GM12873 (cell line): Measurements from ENCODE around the gene ATP11A.

ENCODE experiments used
- TF ChIP-seq, protein P1 (sequence below): IDR thresholded peaks from 2 replicates; pipeline ENCODE4 v1.5.1; 2012; ENCODE audit warnings: low read depth, mild to moderate bottlenecking, moderate library complexity, low read length, control low read depth; ENCODE audit not compliant: insufficient read depth; ENCODE audit errors: missing control alignments

Gene ATP11A

DNA sequence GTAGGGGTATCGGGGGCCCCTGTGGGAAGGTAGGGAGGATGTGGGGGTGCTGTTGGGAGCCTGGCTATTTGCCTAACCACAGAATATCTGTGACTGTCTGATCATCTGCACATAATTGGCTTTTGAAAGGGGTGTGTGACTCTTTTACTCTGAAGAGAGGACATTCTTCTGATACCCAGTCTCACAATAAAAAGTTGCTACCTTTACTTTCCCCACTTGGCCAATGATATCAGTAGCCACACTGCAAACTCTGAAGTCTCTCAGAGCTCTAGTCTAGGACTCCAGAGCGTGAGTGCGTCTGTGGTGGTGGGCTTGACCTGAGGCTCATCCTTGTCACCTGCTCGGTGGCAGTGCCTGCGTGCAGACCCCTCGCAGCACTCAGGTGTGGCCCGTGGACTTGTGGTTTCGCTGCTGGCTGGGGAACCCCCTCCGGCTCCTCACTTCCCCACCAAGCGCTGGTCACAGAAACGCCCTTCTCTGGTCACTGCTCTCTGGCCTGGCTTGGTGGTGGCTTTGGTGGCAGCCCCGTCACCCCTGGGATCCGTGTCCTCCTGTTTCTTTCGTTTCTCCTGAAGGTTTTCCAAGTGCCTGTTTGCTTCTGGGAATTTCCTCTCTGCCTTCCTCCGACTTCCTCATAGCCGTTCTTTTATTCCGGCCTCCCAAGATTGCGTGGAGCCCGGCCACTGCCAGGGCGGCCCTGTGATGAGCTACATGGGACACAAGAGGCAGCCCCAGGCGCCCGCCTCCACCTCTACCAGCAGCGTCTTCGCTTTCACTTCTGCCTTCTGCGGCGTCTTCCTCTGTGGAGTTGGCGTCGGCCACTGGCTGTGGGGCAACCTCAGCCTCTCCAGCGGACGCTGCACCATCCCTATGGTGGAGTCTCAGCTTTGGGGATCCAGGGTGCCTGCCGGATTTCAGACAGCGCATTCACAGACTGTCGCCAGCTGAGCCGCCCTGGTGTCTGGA is 78.0 kb downstream of the ATP11A start:
- TF ChIP-seq, protein P1, sequence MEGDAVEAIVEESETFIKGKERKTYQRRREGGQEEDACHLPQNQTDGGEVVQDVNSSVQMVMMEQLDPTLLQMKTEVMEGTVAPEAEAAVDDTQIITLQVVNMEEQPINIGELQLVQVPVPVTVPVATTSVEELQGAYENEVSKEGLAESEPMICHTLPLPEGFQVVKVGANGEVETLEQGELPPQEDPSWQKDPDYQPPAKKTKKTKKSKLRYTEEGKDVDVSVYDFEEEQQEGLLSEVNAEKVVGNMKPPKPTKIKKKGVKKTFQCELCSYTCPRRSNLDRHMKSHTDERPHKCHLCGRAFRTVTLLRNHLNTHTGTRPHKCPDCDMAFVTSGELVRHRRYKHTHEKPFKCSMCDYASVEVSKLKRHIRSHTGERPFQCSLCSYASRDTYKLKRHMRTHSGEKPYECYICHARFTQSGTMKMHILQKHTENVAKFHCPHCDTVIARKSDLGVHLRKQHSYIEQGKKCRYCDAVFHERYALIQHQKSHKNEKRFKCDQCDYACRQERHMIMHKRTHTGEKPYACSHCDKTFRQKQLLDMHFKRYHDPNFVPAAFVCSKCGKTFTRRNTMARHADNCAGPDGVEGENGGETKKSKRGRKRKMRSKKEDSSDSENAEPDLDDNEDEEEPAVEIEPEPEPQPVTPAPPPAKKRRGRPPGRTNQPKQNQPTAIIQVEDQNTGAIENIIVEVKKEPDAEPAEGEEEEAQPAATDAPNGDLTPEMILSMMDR: no peak

DNA sequence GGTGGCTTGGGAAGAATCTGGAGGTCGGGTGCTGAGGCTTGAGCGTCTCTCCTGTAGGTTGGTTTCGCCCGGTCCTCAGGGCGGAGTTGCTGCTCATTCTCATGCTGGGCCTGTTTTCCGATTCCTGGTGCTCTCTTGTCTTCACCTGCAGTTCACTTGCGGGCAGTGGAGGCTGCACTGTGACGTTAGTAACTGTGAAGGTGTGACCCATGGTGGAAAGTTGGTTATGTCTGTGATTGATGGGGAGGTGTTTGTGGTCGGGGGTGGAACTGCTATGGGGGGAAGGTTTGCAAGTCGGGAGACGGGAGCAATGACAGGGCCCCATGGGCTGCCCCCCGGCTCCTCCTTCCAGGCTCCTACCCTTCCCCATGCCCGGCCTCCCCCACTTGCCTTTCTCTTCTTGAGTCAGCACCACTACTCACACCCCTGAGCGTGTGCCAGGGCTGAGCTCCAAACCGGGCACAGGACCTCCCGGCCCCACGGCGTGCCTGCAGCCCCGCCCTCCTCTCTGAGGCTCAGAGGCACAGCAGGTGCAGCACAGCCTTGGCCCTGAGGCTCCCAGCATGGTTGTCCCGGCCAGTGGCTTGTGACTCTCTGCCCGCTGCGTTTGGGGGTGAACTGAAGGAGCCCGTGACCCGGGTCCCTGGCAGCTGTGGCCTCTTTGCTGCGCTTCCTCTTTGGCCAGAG is 79.1 kb downstream of the ATP11A start:
- TF ChIP-seq, protein P1: no peak

DNA sequence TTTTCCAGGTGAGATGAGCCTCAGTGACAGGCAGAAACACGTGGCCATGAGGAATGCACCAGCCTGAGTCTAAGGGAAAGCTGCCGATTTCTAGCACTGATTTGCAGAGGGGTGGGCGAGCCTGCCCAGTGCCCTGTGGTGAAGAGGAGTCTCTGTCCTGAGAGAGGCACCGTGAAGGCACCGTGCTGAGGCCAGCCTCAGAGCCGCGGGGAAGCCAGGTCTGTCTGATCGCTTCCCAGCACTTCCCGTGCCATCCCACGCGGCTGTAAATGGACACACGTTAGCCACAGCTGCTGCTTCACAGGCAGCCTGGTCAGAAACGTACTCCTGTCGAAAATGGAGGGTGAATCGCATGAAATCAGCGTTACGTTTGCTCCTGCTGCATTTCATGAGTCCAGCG is 79.8 kb downstream of the ATP11A start:
- TF ChIP-seq, protein P1: no peak

DNA sequence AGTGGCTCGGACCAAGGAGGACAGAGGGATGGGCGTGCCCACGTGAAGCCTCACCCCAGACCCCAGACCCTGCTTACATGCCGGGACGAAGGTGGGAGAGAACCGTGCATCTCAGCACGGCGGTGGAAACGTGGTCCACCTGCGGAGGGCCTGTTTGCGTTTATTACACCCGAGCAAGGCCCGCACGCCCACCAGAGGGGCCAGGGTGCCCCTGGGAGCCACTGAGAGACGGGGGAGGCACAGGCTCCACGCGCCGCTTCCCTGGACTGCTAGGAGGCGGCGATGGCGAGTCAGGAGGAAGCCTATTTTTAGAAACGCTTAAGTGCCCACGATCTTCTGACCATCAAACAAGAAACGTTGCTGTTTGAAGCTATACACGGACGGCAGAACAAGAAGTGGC is 80.7 kb downstream of the ATP11A start:
- TF ChIP-seq, protein P1: no peak

DNA sequence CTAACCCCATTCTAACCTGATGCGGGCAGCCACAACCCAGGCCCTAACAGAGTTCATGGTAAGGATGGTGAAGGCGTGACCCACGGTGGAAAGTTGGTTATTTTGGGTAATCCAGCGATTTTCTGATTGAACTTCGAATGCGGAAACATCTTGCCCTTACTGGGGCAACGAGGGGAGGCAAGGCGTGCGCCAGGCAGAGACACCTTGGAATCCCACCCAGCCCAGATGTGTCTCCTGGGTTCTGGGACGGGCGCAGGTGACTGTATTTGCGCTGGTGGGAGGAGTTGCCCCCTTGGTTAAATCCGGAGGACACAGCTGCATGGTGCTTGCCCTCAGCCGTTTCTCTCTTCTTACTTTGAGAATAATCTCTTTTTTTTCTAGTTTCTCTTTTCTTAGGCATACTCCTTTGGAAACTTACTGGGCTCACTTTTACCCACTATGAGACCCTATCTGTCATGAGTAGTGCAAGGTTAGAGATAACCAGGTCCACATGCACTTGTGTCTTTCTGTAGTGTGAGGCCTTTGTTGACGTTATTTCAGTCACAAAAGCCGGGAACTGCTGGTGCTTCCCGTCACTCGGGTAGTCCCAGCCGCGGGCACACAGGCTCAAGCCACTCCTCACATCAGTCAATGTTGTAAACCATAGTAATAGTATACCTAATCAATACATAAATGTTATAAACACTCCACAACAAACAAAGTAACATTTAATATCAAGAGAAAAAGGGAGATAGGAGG is 81.5 kb downstream of the ATP11A start:
- TF ChIP-seq, protein P1: no peak

DNA sequence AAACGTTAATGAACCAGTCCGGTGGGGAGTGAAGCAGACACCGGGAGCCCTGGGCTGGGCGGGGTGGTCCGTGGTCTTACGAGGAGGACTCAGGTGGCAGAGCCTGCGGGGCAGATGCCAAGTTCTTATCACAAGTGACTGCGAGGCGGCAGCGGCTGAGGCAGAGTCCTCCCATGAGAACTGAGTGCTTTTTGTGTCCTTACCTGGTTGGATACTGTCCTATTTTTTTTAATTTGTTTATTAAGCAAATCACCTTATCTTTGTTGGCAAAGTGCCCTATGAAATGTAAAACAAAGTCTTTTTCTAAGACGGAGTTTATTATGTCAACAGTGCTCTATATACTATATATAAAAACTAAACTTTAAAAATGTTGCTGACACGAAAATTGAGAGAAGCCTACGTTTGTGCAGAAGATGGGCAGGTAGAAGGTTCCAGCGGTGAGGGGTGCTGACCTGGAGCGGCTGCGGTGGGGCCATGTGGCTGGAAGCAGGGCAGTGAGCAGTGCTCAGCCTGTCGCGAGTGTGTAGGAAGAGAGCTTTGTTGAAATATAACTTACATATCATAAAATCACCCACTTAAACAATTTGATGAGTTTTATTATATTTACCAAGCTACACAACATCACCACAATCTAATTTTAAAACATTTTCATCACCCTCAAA is 82.2 kb downstream of the ATP11A start:
- TF ChIP-seq, protein P1: no peak
